Measurements from ENCODE around the gene PLA2G4E.

Gene PLA2G4E

DNA sequence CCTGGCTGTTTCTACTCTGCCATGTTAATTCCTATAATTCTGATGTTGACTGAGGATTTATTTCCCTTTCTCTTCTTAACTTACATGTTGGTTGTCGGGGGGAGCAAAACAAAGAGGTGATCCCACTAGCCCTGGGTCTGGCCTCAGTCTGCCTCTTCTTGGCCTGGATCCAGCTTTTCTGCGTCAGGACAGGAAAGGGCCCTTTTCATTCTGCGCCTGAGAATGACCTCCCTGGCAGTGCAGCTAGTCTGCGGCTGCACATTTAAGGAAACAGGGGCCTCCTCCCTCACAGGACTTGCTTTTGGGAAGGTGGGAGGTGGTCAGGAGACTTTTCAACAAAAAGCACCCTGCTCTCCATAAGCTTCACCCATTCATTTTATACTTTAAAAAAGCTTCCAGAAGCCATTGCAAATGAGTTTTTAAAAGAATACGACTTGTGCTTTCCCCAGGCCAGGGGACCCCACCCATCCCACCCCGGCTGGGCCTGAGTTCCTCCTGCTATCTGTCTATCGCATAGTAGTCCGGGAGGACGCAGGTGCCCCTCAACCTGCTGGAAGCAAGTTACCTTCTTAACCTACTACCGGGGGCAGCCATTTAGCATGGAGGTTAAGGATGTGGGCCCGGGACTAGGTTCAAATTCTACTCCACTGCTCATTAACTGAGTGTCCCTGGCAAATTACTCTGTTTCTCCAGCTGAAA, 27.2 kb downstream of the PLA2G4E start:
- no peak for DNase-seq (ENCODE audit: low read depth in 2 of 3, low spot score in 2 of 3)

DNA sequence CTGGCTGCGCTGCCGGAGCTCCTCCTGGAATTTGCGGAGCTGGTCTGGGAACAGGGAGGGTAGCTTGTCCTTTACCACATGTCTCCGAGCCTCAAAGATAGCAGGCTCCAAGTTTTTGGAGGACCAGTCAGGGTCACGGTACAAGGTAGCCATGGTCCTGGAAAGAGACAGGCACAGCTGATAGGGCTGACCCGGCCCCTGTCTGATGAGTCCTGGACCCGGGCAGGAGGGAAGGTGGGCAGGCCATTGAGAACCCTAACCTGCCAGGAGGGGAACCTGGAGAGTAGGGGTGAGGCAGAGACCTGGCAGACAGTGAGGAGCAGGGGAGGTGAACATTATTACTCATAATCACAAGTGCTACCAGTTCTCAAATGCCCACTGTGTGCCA, 28.0 kb downstream of the PLA2G4E start:
- DNase-seq (ENCODE audit: low read depth in 2 of 3, low spot score in 2 of 3) = no peak

DNA sequence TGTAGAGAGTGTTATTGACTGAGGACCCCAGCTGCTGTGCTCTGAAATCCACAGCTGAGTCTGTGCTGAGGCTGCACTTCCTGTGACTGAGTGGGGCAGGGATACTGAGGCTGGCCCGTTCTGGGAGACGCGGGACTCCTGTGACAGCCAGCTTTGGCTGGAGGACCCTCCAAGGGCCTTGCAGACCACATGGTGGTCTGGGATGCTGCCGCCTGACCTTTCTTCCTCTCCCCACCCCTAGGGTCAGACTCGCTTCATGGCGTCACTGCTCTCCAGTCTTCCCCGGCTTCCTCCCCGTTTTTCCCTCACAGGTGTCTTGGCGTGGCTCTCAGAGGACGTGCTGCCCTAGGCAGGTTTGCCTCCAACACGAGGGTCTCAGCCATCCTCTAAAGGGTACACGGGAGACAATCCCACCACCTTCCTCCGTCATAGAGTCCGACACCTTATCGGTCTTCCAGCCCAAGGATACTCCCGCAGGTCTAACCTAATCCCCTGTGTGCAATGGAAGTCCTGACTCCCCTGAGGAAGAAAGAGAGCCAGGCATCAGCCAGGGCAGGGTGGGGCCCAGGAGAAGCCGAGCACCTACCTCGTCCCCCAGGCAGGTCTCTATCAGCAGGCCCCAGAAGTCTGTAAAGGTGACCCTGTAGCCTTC, 28.6 kb downstream of the PLA2G4E start:
- DNase-seq (ENCODE audit: low read depth in 2 of 3, low spot score in 2 of 3) = no peak

DNA sequence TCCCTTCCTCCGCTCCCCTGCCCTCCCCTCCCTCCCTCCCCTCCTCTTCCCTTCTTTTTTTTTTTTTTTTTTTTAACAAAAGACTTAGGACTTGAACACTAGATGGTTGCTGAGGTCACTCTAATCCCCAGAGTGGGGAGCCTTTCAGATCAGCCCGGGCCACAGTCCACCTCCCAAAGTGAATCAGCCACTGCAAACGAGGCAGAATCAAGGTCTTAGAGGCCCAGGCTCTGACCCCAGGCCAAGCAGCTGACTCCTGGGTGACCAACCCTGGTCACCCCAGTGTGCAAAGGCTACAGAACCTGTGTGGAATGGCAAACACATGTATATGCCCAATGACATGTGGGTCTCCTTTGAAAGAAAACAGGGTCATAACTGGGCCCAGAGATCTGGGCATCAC, 30.2 kb downstream of the PLA2G4E start:
- no peak for DNase-seq (ENCODE audit: low read depth in 2 of 3, low spot score in 2 of 3)

DNA sequence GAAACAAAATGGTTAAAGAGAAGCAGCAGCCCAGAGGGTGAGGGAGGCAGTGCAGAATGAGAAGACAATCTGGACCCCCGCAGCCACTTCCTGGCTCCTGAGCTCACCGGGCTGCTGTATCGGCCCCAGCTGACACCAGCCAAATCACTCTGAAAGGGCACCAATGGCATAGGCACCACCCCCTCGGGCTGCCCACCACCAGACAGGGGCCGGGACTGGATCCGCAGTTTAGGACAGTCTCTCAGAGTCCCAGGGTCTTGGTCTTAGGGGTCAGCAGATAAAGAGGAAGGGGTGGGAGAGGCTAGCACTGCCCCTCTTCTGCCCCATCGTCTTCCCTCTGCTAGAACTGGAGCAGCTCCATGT, 30.6 kb downstream of the PLA2G4E start:
- no peak for DNase-seq (ENCODE audit: low read depth in 2 of 3, low spot score in 2 of 3)

DNA sequence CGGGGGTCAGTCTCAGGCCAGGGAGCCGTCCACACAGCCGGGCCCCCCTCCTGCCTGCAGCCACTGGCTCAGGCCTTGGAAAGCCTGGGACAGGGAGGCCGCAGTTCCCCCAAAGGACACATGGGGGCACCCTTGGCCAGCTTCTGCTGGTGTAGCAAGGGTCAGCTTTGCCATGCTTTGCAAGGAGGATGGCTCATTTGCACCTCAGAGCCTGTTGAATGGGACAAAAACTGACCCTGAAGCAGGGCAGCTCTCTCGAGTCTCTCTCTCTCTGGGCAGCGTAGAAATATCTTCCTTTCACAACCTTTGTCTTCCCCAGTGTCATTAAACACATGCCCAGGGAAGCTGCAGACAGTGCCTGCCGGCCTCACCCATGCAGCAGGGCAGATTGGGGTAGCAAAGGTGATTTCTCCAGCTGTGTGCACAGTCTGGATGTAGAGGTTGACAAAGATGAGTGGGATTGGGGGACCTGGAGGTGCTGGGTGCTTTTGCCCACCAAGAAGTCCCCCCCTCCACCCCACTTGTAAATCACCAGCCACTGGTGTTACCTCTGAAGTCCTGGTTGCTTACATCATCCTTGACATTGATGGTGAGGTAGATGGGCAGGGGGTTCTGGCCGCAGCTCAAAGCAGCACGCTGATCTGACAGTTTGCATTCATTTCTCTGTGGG, 31.1 kb downstream of the PLA2G4E start:
- DNase-seq (ENCODE audit: low read depth in 2 of 3, low spot score in 2 of 3) = peak; percentile 61 to 97 (median 91)

- DNase-seq (ENCODE audit: low read depth in 2 of 3, low spot score in 2 of 3) = no peak
Observed at GRCh38 chr15:41988896-41989572, 31.8 kb downstream of the PLA2G4E start.

GRCh38 chr15:41987925-41988275, 32.9 kb downstream of the PLA2G4E start:
- DNase-seq (ENCODE audit: low read depth in 2 of 3, low spot score in 2 of 3) = no peak

GRCh38 chr15:41987246-41987924, 33.5 kb downstream of the PLA2G4E start:
- no peak for DNase-seq (ENCODE audit: low read depth in 2 of 3, low spot score in 2 of 3)

DNA sequence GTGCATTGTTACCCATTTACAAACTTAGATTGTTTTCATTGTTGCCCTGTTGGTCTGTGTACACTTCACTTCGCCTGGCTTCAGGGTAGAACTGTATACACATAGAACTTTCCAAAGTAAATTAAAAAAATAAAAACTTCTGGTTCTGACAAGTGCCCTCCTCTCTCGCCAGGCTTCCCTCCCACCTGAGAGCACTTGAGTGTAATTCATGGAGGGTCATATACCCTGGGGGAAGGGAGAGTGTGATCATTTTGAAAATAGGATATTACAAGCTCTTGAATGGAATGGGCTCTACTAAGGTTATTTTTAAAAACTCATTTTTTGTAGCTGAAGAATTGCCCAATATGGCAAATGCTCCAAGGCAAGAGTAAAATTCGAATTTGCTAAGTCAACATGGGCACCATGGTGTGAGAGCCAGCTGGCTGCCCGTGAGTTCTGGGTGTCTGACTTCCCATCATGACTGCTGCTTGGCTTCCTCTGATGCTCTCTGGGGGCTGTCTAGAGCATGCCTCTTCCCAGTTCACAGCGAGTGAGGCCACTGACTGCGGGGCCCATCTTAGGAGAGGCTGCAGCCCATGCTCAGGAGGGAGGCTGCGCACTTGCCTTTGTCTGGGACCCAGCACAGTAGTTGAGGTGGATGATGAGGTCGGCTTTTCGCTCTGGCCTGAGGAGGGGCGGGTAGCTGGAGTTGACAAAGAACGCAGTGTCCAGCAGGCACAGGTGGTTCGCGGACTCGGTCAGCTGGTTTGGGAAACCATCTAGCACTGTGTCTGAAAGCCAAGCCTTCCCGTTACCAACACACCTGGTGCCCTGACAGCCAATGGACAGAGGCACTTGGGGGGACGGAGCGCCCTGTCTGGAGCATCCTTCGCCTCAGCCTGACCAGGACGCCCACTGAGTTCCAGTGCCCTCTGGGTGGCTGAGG, 35.3 kb downstream of the PLA2G4E start:
- DNase-seq (ENCODE audit: low read depth in 2 of 3, low spot score in 2 of 3) = no peak

- no peak for DNase-seq (ENCODE audit: low read depth in 2 of 3, low spot score in 2 of 3)
Observed at GRCh38 chr15:41984622-41985021, 36.2 kb downstream of the PLA2G4E start.

GRCh38 chr15:41983621-41984571, 36.9 kb downstream of the PLA2G4E start:
- no peak for DNase-seq (ENCODE audit: low read depth in 2 of 3, low spot score in 2 of 3)

- DNase-seq (ENCODE audit: low read depth in 2 of 3, low spot score in 2 of 3) = no peak
Observed at GRCh38 chr15:41983221-41983620, 37.6 kb downstream of the PLA2G4E start.

DNA sequence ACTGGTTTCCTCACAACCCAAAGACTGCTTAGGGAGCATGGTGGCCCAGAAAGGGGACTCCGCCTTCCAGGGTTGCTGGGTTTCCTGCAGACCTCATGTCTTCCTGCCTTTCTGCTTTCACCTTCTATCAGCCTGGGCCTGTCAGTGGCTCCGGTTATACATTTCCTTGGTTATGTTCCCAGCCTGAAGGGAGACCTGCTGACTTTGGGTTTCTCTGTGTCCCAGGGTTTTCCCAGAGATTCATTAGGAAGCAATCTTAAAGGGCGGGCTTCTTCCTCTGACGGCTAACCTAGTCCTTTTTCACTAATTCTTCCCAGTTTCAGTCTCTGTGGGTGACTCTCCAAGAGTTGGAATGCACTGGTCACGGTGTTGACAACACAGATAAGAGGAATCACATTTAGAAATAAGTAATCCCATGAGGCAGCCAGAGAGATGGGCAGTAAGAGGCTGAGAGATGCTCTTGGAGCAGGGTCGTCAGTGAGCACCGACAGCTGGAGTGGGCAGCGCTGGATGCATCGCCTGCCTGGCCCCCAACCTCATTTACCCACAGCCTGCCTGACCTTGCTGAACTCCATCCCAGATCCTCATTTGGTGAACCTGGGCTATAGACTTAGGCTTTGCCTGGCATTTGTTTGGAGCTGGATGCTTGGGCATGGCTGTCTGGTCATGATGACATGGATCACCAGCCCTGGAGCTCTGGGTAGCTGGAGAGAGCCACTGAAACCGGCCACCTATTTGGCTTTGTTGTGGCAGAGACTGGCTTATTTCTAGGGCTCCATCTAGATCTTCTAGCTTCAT, 38.5 kb downstream of the PLA2G4E start:
- no peak for DNase-seq (ENCODE audit: low read depth in 2 of 3, low spot score in 2 of 3)

DNA sequence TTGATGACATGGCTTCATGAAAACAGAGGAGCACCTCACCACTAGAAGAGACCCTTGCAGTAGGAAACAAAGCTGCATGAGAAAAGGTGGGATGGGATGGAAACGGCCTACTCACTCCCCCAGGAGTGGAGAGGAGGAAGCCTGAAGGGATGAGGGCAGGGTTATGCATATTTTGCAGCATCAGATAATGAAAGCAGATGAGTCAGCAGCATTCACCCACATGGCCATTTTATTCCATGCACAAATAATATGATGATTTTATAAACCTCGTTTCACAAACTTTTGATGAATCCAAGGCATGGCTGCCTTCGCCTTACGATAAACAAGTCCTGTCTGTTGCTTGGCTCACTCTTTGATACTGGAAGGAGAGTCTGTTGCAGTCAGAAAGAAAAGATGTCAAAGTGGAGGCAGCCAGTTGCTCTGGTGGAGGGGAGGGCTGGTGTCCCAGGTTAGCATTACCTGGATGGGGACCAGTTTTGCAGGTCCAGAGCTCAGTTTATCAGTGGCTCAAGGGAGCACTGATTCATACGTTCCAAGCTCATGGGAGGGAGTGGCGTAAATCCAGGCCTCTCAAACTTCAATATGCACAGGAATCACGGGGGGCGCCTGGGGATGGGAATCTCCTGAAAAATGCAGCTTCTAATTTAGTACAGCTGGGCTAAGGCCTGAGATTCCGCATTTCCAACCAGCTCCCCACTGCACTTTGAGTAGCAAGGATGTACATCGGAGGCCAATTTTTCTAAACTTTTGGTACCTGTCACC, 39.3 kb downstream of the PLA2G4E start:
- no peak for DNase-seq (ENCODE audit: low read depth in 2 of 3, low spot score in 2 of 3)

- no peak for DNase-seq (ENCODE audit: low read depth in 2 of 3, low spot score in 2 of 3)
Observed at GRCh38 chr15:41980654-41981323, 40.1 kb downstream of the PLA2G4E start.

Measured in activated CD8-positive, alpha-beta memory T cell treated with anti-CD3 and anti-CD28 coated beads for 48 hours (primary cell).